ENCODE data around the gene PLA2G2F.

The PLA2G2F gene

GRCh38 chr1:20189664-20190063 is 50.5 kb downstream of the PLA2G2F start:
- TF ChIP-seq CTCF (conservative IDR thresholded peaks at IDR 0.05), result no peak
- H3K27ac ChIP-seq, result no peak overlapping the region

- TF ChIP-seq CTCF (conservative IDR thresholded peaks at IDR 0.05), result no peak
- no peak overlapping the region for H3K27ac ChIP-seq
These were observed 51.4 kb downstream of the PLA2G2F start for GRCh38 chr1:20190256-20191160.

- TF ChIP-seq CTCF (conservative IDR thresholded peaks at IDR 0.05), result no peak
- H3K27ac ChIP-seq, result no peak overlapping the region
These were observed 52.2 kb downstream of the PLA2G2F start for GRCh38 chr1:20191266-20191825.

- no peak overlapping the region for H3K27ac ChIP-seq
- TF ChIP-seq CTCF (conservative IDR thresholded peaks at IDR 0.05), result no peak
These were observed 53.2 kb downstream of the PLA2G2F start for GRCh38 chr1:20192364-20192763.

GRCh38 chr1:20192871-20193411 is 53.8 kb downstream of the PLA2G2F start:
- TF ChIP-seq CTCF (conservative IDR thresholded peaks at IDR 0.05), result no peak
- no peak overlapping the region for H3K27ac ChIP-seq

GRCh38 chr1:20194224-20194623 is 55.1 kb downstream of the PLA2G2F start:
- no peak overlapping the region for H3K27ac ChIP-seq
- TF ChIP-seq CTCF (conservative IDR thresholded peaks at IDR 0.05), result no peak

GRCh38 chr1:20194757-20195461 is 55.8 kb downstream of the PLA2G2F start:
- peak; percentile 87 for TF ChIP-seq CTCF (conservative IDR thresholded peaks at IDR 0.05)
- no peak overlapping the region for H3K27ac ChIP-seq
